Left hindlimb (tissue), 1 donor: ENCODE results near the gene HBB.

Experiments used
- DNase-seq: peaks from one replicate; pipeline ENCODE4 v3.0.0-alpha.2; 2018

The HBB gene

GRCh38 chr11:5246772-5247471, 20.1 kb upstream of the HBB start:
- DNase-seq: no peak

- no peak for DNase-seq
Measured at GRCh38 chr11:5245155-5245554, 18.3 kb upstream of the HBB start.

- no peak for DNase-seq
Measured at GRCh38 chr11:5243816-5244180, 16.9 kb upstream of the HBB start.

GRCh38 chr11:5242933-5243815, 16.3 kb upstream of the HBB start:
- DNase-seq: no peak

- DNase-seq: no peak
Measured at GRCh38 chr11:5242208-5242607, 15.3 kb upstream of the HBB start.

- no peak for DNase-seq
Measured at GRCh38 chr11:5241458-5241857, 14.6 kb upstream of the HBB start.

- DNase-seq: no peak
Measured at GRCh38 chr11:5240458-5240857, 13.6 kb upstream of the HBB start.

GRCh38 chr11:5240056-5240455, 13.2 kb upstream of the HBB start:
- DNase-seq: no peak

GRCh38 chr11:5239046-5239445, 12.2 kb upstream of the HBB start:
- DNase-seq: no peak

- DNase-seq: no peak
Measured at GRCh38 chr11:5238486-5238885, 11.6 kb upstream of the HBB start.

GRCh38 chr11:5237420-5237819, 10.5 kb upstream of the HBB start:
- no peak for DNase-seq

- no peak for DNase-seq
Measured at GRCh38 chr11:5235364-5236095, 8.7 kb upstream of the HBB start.

GRCh38 chr11:5234381-5234834, 7.5 kb upstream of the HBB start, which contains the start of gene HBD:
Gene HBD (minus strand): TSS chr11:5234483. CDS start chr11:5234433, 50 bp downstream.
- DNase-seq: no peak

GRCh38 chr11:5233307-5233706, 6.4 kb upstream of the HBB start:
- no peak for DNase-seq

GRCh38 chr11:5232821-5233220, 6.0 kb upstream of the HBB start:
- no peak for DNase-seq

- DNase-seq: no peak
Measured at GRCh38 chr11:5232176-5232575, 5.3 kb upstream of the HBB start.

- no peak for DNase-seq
Measured at GRCh38 chr11:5231111-5231510, 4.2 kb upstream of the HBB start.

- no peak for DNase-seq
Measured at GRCh38 chr11:5230266-5230665, 3.4 kb upstream of the HBB start.

GRCh38 chr11:5229796-5230195, 2.9 kb upstream of the HBB start:
- no peak for DNase-seq

GRCh38 chr11:5229356-5229755, 2.5 kb upstream of the HBB start:
- DNase-seq: no peak

- DNase-seq: no peak
Measured at GRCh38 chr11:5228124-5228523, 1.3 kb upstream of the HBB start.

GRCh38 chr11:5227681-5228080, 810 bp upstream of the HBB start:
- no peak for DNase-seq

- DNase-seq: no peak
Measured at GRCh38 chr11:5225480-5225871, 1.4 kb downstream of the HBB start.
